LHCN-M2 (cell line): Measurements from ENCODE around the gene OR4M1. TPM values are rescaled to one million over a fixed set of nuclear protein-coding genes. Genes with fewer than 3 reads are reported as not detected.
"Not testable (repeated sequence)": the region's sequence is repeated elsewhere in the genome, so short reads cannot be mapped to it uniquely, and the experiment has no call there.

Source experiments
- DNase-seq: peaks from one replicate; pipeline ENCODE4 v3.0.0-alpha.2; 2012; ENCODE audit warnings: low read depth
- polyA plus RNA-seq: library from polyadenylated mRNA; unstranded; fragments of >200 nt; gene quantifications from one replicate; pipeline ENCODE4 v1.2.1, GENCODE V29; 2012; ENCODE audit warnings: missing spikeins
- total RNA-seq: library from RNA; depleted of rRNA; stranded (reverse); fragments of >200 nt; gene quantifications from 2 replicates; pipeline ENCODE4 v1.2.3, GENCODE V29; 2014; rRNA removed

Gene OR4M1
- not detected in 2 replicates for total RNA-seq
- not detected for polyA plus RNA-seq

GRCh38 chr14:19773204-19773603, at the start of gene OR4M1:
Gene OR4M1 (plus strand): TSS chr14:19773504. CDS start chr14:19780323, 6,819 bp downstream.
- DNase-seq, result not testable (repeated sequence)

GRCh38 chr14:19729359-19729758, 43.9 kb upstream of the OR4M1 start:
- DNase-seq, result no peak

GRCh38 chr14:19729763-19730162, 43.5 kb upstream of the OR4M1 start:
- DNase-seq, result no peak

GRCh38 chr14:19733893-19734292, 39.4 kb upstream of the OR4M1 start:
- DNase-seq, result not testable (repeated sequence)

GRCh38 chr14:19743256-19743655, 30.0 kb upstream of the OR4M1 start, which contains the start of gene OR4Q3:
Gene OR4Q3 (plus strand): TSS chr14:19743571.
- DNase-seq, result peak; percentile 63

GRCh38 chr14:19752316-19752715, 21.0 kb upstream of the OR4M1 start:
- DNase-seq, result peak; percentile 55

- DNase-seq, result peak; percentile 47
These were observed 19.1 kb upstream of the OR4M1 start for GRCh38 chr14:19754172-19754571.

GRCh38 chr14:19771491-19771890, 1.8 kb upstream of the OR4M1 start:
- not testable (repeated sequence) for DNase-seq

GRCh38 chr14:19771895-19772430, 1.3 kb upstream of the OR4M1 start:
- DNase-seq, result no peak

GRCh38 chr14:19772454-19772853, 850 bp upstream of the OR4M1 start:
- not testable (repeated sequence) for DNase-seq

GRCh38 chr14:19775587-19775986, 2.3 kb downstream of the OR4M1 start:
- DNase-seq, result no peak

- DNase-seq, result not testable (repeated sequence)
These were observed 12.5 kb downstream of the OR4M1 start for GRCh38 chr14:19785848-19786247.

- DNase-seq, result not testable (repeated sequence)
These were observed 14.0 kb downstream of the OR4M1 start for GRCh38 chr14:19787318-19787717.

GRCh38 chr14:19788150-19788549, 14.8 kb downstream of the OR4M1 start:
- DNase-seq, result not testable (repeated sequence)

- not testable (repeated sequence) for DNase-seq
These were observed 23.3 kb downstream of the OR4M1 start for GRCh38 chr14:19796520-19797108.

GRCh38 chr14:19799880-19800279, 26.6 kb downstream of the OR4M1 start:
- no peak for DNase-seq

- no peak for DNase-seq
These were observed 27.2 kb downstream of the OR4M1 start for GRCh38 chr14:19800282-19801117.

GRCh38 chr14:19801118-19801464, 27.8 kb downstream of the OR4M1 start:
- DNase-seq, result no peak

GRCh38 chr14:19803470-19803869, 30.2 kb downstream of the OR4M1 start, which contains the start of gene OR4N2:
Gene OR4N2 (plus strand): TSS chr14:19803770. CDS start chr14:19827449, 23,679 bp downstream.
- DNase-seq, result not testable (repeated sequence)

GRCh38 chr14:19813171-19813920, 40.0 kb downstream of the OR4M1 start:
- peak; percentile 27 for DNase-seq

- DNase-seq, result not testable (repeated sequence)
These were observed 46.6 kb downstream of the OR4M1 start for GRCh38 chr14:19819879-19820278.

- not testable (repeated sequence) for DNase-seq
These were observed 47.7 kb downstream of the OR4M1 start for GRCh38 chr14:19821016-19821415.
